GM12891 (cell line): ENCODE results near the gene LCP1.

Experiments used
- DNase-seq: peaks from one replicate; pipeline ENCODE4 v3.0.0; 2011; ENCODE audit warnings: low spot score; ENCODE audit not compliant: insufficient read length
- FAIRE-seq: peaks from 2 replicates; lab custom pipeline; 2011; peaks lifted over from hg19 to GRCh38; lab: Jason Lieb, UNC
- PAX5 ChIP-seq: IDR thresholded peaks from 2 replicates; pipeline ENCODE4 v1.6.1; 2011; ENCODE audit warnings: low read length, moderate library complexity, mild to moderate bottlenecking; ENCODE audit not compliant: insufficient read depth, severe bottlenecking
- POLR2A ChIP-seq: IDR thresholded peaks from 2 replicates; pipeline ENCODE4 v1.6.1; 2011; ENCODE audit warnings: low read depth, low read length, control low read depth
- POLR2AphosphoS5 ChIP-seq: IDR thresholded peaks from 2 replicates; pipeline ENCODE4 v1.6.1; 2011; ENCODE audit warnings: low read depth, low read length, control low read depth
- POU2F2 ChIP-seq: IDR thresholded peaks from 2 replicates; pipeline ENCODE4 v1.6.1; 2011; ENCODE audit warnings: low read depth, mild to moderate bottlenecking, control low read depth, low read length, moderate library complexity
- SPI1 ChIP-seq: IDR thresholded peaks from 2 replicates; pipeline ENCODE4 v1.6.1; 2011; ENCODE audit warnings: low read depth, low read length, control low read depth
- TAF1 ChIP-seq: IDR thresholded peaks from 2 replicates; pipeline ENCODE4 v1.6.1; 2011; ENCODE audit warnings: low read depth, low read length, control low read depth

The LCP1 gene

GRCh38 chr13:46106839-46107371 lies 75.1 kb downstream of the LCP1 start:
- FAIRE-seq, result peak; percentile 78

GRCh38 chr13:46104868-46105267 lies 77.1 kb downstream of the LCP1 start, which contains the start of gene CPB2:
Gene CPB2, minus strand, starts transcription at chr13:46105033. Its CDS starts 24 bp downstream, at chr13:46105009.
- TF ChIP-seq TAF1 (no peak), POLR2A (no peak), PAX5 (no peak), SPI1 (no peak)
- DNase-seq, result no peak
- FAIRE-seq, result no peak

More at GRCh38 chr13:46106839-46107371, 75.1 kb downstream of the LCP1 start:
- no peak for DNase-seq
- no peak for TF ChIP-seq TAF1
- no peak for TF ChIP-seq SPI1
- no peak for TF ChIP-seq POLR2A
- no peak for TF ChIP-seq POU2F2
- TF ChIP-seq POLR2AphosphoS5, result no peak
- no peak for TF ChIP-seq PAX5

GRCh38 chr13:46103037-46103436 lies 78.9 kb downstream of the LCP1 start:
- FAIRE-seq, result no peak
- no peak for DNase-seq
- TF ChIP-seq TAF1 (no peak), SPI1 (no peak), POLR2A (no peak), POU2F2 (no peak), PAX5 (no peak), POLR2AphosphoS5 (no peak)

GRCh38 chr13:46102255-46102605 lies 79.7 kb downstream of the LCP1 start:
- FAIRE-seq (no peak), DNase-seq (no peak)
- TF ChIP-seq POLR2AphosphoS5 (no peak), TAF1 (no peak), PAX5 (no peak), POU2F2 (no peak), POLR2A (no peak), SPI1 (no peak)

- no peak for TF ChIP-seq POU2F2
- TF ChIP-seq PAX5, result no peak
- TF ChIP-seq SPI1, result peak; percentile 58; the same call in 1 of the 2 replicates
These were observed 80.3 kb downstream of the LCP1 start for GRCh38 chr13:46101484-46102254.

GRCh38 chr13:46101002-46101401 lies 81.0 kb downstream of the LCP1 start:
- DNase-seq, result no peak
- FAIRE-seq, result no peak
- no peak for TF ChIP-seq PAX5
- TF ChIP-seq POU2F2, result no peak
- TF ChIP-seq POLR2A, result no peak
- no peak for TF ChIP-seq POLR2AphosphoS5
- TF ChIP-seq SPI1, result no peak
- no peak for TF ChIP-seq TAF1

More at GRCh38 chr13:46101484-46102254, 80.3 kb downstream of the LCP1 start:
- DNase-seq (no peak), FAIRE-seq (peak; percentile 79)

GRCh38 chr13:46100191-46100815 lies 81.7 kb downstream of the LCP1 start:
- DNase-seq (no peak), FAIRE-seq (peak; percentile 5)
- TF ChIP-seq PAX5 (no peak), SPI1 (peak; percentile 16; the same call in 1 of the 2 replicates)

GRCh38 chr13:46097663-46098062 lies 84.3 kb downstream of the LCP1 start:
- FAIRE-seq (no peak), DNase-seq (no peak)
- TF ChIP-seq TAF1 (no peak), POU2F2 (no peak)

- TF ChIP-seq POU2F2, result no peak
- no peak for TF ChIP-seq PAX5
- TF ChIP-seq POLR2AphosphoS5, result no peak
- no peak for TF ChIP-seq POLR2A
- TF ChIP-seq TAF1, result no peak
- no peak for TF ChIP-seq SPI1
- DNase-seq, result no peak
- FAIRE-seq, result no peak
These were observed 85.0 kb downstream of the LCP1 start for GRCh38 chr13:46097015-46097414.

GRCh38 chr13:46094478-46094877 lies 87.5 kb downstream of the LCP1 start:
- no peak for TF ChIP-seq SPI1
- TF ChIP-seq POLR2AphosphoS5, result no peak
- TF ChIP-seq POU2F2, result no peak
- TF ChIP-seq PAX5, result no peak
- no peak for TF ChIP-seq TAF1
- TF ChIP-seq POLR2A, result no peak
- FAIRE-seq (no peak), DNase-seq (no peak)
